HG03039 (cell line): ENCODE data around the gene KCNC2.
"Not testable (repeated sequence)": the region's sequence is repeated elsewhere in the genome, so short reads cannot be mapped to it uniquely, and the experiment has no call there.

Experiments
- ATAC-seq: cut with Tn5 transposase; IDR thresholded peaks from one replicate; pipeline ENCODE4 v1.9.1; 2021; ENCODE audit warnings: mild to moderate bottlenecking, moderate library complexity; ENCODE audit not compliant: unreplicated experiment

The KCNC2 gene

DNA sequence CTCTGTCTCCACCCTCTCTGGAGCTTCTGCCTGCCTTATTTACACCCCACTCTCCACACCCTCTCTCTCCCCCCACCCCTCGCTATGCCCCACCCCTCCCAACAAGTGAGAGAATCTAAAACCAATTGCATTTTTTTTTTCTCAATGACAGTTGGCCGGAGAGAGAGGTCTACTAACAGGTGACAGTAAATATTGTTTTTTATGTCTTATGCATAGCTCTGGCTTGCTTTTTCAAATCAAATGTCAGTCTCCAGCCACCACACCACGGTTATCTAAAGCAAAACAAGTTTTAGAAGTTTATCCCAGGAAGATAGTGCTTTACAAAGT, at the start of gene KCNC2:
Gene KCNC2, minus strand, starts transcription at position 28 of the 327 bp plus-strand sequence.
- ATAC-seq = no peak

- ATAC-seq = no peak
Measured at GRCh38 chr12:75259143-75259542, 49.5 kb upstream of the KCNC2 start.

DNA sequence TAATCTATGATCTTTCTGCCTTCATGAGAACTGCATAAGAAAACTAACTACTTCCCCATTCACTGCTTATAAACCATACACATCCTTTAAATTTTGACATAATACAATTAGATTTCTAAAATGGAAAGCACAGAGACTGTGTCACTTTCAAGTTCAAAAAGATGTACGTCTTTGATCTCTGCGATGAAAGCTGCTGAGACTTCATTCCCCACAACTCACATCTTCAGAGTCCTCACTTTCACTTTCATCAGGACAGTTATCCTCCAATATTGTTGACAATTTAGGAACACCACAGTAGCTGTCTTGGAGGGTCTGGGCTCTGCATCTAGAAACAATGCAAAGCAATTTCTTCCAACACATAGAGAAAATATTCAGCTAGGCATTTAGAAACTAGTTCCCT, 47.9 kb upstream of the KCNC2 start:
- ATAC-seq = no peak

- ATAC-seq = no peak
Measured at GRCh38 chr12:75245108-75245507, 35.5 kb upstream of the KCNC2 start.

- no peak for ATAC-seq
Measured at GRCh38 chr12:75239987-75240386, 30.3 kb upstream of the KCNC2 start.

DNA sequence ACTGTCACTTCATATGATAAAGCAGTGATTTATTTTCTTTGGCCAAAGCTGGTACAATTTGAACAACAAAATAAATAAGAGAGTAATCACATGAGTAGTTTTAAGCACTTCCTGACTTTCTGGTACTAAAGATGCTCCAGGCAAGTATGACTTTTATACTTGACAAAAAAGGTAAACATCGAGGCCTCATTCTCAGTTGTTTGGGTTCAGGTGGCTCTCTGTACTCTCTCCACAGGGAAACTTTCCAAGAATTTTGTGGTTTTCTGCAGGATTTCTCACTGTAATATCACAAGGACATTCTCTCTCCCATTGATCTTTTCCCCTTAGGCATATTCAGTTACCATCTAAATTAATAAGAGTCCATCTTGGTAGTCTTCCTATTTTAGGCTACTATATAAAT, 26.6 kb upstream of the KCNC2 start:
- no peak for ATAC-seq

DNA sequence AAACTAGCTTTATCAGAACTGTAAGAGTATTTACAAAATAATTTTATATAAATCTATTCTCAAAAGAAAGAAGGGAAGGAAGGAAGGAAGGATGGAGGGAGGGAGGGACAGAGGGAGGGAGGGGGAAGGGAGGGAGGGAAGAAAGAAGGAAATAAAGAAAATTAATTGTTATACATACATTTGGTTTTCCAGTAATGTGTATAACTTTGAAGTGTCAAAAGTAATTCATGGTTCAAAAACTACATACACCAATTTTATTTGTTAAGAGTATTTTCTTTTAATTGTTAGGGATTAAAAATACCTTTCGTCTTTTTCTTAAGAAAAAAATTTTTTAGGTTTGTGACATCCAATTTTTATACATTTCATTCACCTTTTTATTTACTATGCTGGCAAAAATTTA, 17.5 kb upstream of the KCNC2 start:
- ATAC-seq = no peak

- no peak for ATAC-seq
Measured at GRCh38 chr12:75212072-75212471, 2.4 kb upstream of the KCNC2 start.

GRCh38 chr12:75208856-75209811, 505 bp downstream of the KCNC2 start:
- ATAC-seq = no peak

GRCh38 chr12:75207338-75208083, 2.1 kb downstream of the KCNC2 start:
- ATAC-seq = no peak

- ATAC-seq = no peak
Measured at GRCh38 chr12:75205558-75205957, 4.1 kb downstream of the KCNC2 start.

DNA sequence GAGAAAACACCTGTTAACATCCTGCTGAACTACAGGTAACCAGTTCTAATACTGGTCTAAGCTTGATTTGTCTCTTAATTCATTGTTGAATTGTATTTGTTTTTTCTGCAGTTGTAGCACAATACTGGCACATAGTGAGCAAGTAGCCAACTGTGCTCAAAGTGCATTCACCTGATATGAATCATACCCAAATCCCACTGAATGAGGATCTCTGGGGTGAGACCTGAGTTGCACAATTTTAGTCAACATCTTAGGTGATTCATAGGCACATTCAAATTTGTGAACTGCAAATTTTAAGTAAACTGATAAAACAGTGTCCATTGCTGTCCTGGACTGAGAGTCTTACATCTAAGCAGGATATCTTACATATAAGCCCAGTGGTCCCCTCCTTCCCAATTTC, 12.8 kb downstream of the KCNC2 start:
- ATAC-seq = no peak

GRCh38 chr12:75196408-75196807, 13.2 kb downstream of the KCNC2 start:
- no peak for ATAC-seq

- ATAC-seq = no peak
Measured at GRCh38 chr12:75194250-75194649, 15.4 kb downstream of the KCNC2 start.

GRCh38 chr12:75192196-75192595, 17.4 kb downstream of the KCNC2 start:
- ATAC-seq = no peak

- no peak for ATAC-seq
Measured at GRCh38 chr12:75190846-75191245, 18.8 kb downstream of the KCNC2 start.

- ATAC-seq = not testable (repeated sequence)
Measured at GRCh38 chr12:75185881-75186280, 23.8 kb downstream of the KCNC2 start.

- no peak for ATAC-seq
Measured at GRCh38 chr12:75184516-75184915, 25.1 kb downstream of the KCNC2 start.

- ATAC-seq = no peak
Measured at GRCh38 chr12:75183967-75184366, 25.7 kb downstream of the KCNC2 start.

DNA sequence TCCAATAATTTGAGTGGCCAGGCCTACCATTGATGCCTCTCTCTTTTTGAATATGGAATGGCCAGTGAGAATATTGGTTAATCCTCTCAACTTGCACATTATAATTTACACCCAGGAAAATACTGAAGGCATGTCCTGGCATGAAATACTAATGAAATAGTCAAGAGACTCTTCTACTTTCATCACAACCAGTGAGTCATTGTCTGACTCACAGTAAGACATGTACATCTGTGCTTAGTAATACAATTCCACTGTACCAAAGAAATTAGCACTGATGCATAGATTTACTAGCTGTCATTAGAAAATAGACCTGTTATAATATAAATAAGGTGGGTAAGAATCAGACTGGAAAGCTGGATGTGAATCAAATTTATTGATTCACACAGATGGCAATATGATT, 31.6 kb downstream of the KCNC2 start:
- peak; percentile 89 for ATAC-seq

DNA sequence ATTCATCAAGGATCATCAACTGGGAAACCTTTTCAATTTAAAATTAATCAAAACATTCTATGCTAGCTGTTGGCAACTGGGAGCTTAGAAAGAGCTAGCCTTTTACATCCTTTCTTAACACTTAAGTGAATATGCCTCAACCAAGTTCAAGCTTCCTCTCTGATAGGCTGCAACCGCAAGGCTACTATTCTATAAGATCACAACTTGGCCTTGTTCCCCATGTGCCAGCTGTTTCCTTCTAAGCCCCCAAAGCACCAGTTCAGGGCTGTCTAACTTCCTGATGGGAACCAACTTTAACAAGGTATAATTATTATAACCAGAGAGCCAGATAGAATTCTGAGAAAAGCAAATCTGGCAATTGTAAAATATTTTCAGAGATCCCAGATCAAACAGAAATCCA, 37.0 kb downstream of the KCNC2 start:
- ATAC-seq = no peak

DNA sequence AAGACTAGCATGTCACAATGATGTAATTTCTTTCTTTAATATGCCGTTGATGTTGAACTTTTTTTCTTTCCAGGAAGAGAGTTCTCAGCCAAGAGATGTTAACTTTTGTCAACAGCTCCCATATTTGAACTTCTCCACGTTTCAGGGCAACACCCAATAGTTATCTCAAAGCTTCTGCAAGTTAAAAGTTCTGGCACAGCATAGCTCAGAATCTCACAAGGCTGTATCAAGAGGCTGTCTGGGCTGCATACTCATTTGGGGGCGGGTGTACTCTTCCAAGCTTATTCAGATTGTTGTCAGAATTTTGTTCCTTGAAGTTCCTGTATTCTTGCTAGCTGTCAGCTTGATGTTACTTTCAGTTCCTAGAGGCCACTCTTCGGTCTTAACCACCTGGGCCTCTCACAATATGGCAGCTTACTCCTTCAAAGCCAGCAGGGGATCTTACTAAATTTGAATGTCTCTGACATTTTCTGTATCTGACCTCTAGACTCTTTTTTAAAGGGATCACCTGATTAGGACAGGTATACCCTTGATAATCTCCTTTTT, 38.9 kb downstream of the KCNC2 start:
- no peak for ATAC-seq
